Astrocyte (in vitro differentiated cells and primary cell): ENCODE results near the gene TPRKB. TPM values are rescaled to one million over a fixed set of nuclear protein-coding genes. Genes with fewer than 3 reads are reported as not detected.
"Not testable (repeated sequence)": the region's sequence is repeated elsewhere in the genome, so short reads cannot be mapped to it uniquely, and the experiment has no call there.

Experiments used
- DNase-seq: peaks from one replicate; pipeline ENCODE4 v3.0.0-alpha.2; 2010; ENCODE audit warnings: low read depth
- FAIRE-seq: peaks from 2 replicates; lab custom pipeline; 2011; peaks lifted over from hg19 to GRCh38; lab: Jason Lieb, UNC
- H2AFZ ChIP-seq: 2 replicates; pipeline ENCODE4 v1.6.0; 2012; ENCODE audit warnings: low read depth, low read length, inconsistent platforms
- H3K27ac ChIP-seq: 2 replicates; pipeline ENCODE4 v1.5.1; 2011; ENCODE audit warnings: low read depth, low read length, inconsistent platforms
- H3K27me3 ChIP-seq: 2 replicates; pipeline ENCODE4 v1.6.0; 2011; ENCODE audit warnings: low read length, inconsistent platforms; ENCODE audit not compliant: insufficient read depth
- H3K36me3 ChIP-seq: 2 replicates; pipeline ENCODE4 v1.5.1; 2011; ENCODE audit warnings: low read length, inconsistent platforms; ENCODE audit not compliant: insufficient read depth
- H3K4me1 ChIP-seq: 2 replicates; pipeline ENCODE4 v1.5.1; 2011; ENCODE audit warnings: low read length, inconsistent platforms; ENCODE audit not compliant: insufficient read depth
- H3K4me2 ChIP-seq: 2 replicates; pipeline ENCODE4 v1.6.0; 2012; ENCODE audit warnings: low read length, inconsistent platforms
- H3K4me3 ChIP-seq: 2 replicates; pipeline ENCODE4 v1.5.1; 2011; ENCODE audit warnings: low read depth, mild to moderate bottlenecking, low read length, inconsistent platforms; ENCODE audit not compliant: insufficient read depth
- H3K79me2 ChIP-seq: 2 replicates; pipeline ENCODE4 v1.6.0; 2012; ENCODE audit warnings: mild to moderate bottlenecking, low read length, inconsistent platforms; ENCODE audit not compliant: insufficient read depth
- H3K9ac ChIP-seq: 2 replicates; pipeline ENCODE4 v1.6.0; 2012; ENCODE audit warnings: mild to moderate bottlenecking, low read length, inconsistent platforms
- H3K9me3 ChIP-seq: 2 replicates; pipeline ENCODE4 v1.5.1; 2012; ENCODE audit warnings: low read depth, mild to moderate bottlenecking, low read length, inconsistent platforms; ENCODE audit not compliant: insufficient read depth
- H4K20me1 ChIP-seq: 2 replicates; pipeline ENCODE4 v1.6.0; 2012; ENCODE audit warnings: low read length, inconsistent platforms; ENCODE audit not compliant: insufficient read depth
- H3K27ac Mint-ChIP-seq: one replicate; pipeline ENCODE4 v1.8.0; 2021; ENCODE audit warnings: mild to moderate bottlenecking, mixed read lengths; ENCODE audit not compliant: unreplicated experiment
- H3K27me3 Mint-ChIP-seq: one replicate; pipeline ENCODE4 v1.8.0; 2021; ENCODE audit warnings: low read depth, mixed read lengths; ENCODE audit not compliant: unreplicated experiment
- H3K36me3 Mint-ChIP-seq: one replicate; pipeline ENCODE4 v1.8.0; 2021; ENCODE audit warnings: low read depth, mixed read lengths; ENCODE audit not compliant: unreplicated experiment
- H3K4me1 Mint-ChIP-seq: one replicate; pipeline ENCODE4 v1.8.0; 2021; ENCODE audit warnings: low read depth, mixed read lengths; ENCODE audit not compliant: unreplicated experiment
- H3K4me3 Mint-ChIP-seq: one replicate; pipeline ENCODE4 v1.8.0; 2021; ENCODE audit warnings: mild to moderate bottlenecking, moderate library complexity, mixed read lengths; ENCODE audit not compliant: unreplicated experiment
- H3K9me3 Mint-ChIP-seq: one replicate; pipeline ENCODE4 v1.8.0; 2021; ENCODE audit warnings: mild to moderate bottlenecking, mixed read lengths; ENCODE audit not compliant: unreplicated experiment
- EZH2 ChIP-seq: IDR thresholded peaks from 2 replicates; pipeline ENCODE4 v1.6.1; 2012; ENCODE audit warnings: mild to moderate bottlenecking, low read length, inconsistent platforms; ENCODE audit not compliant: insufficient read depth
- total RNA-seq: library from RNA; stranded (reverse); gene quantifications from 2 replicates; pipeline ENCODE4 v1.2.1, GENCODE V29; 2021
- TF ChIP-seq, protein P1 (sequence below): IDR thresholded peaks from 2 replicates; pipeline ENCODE4 v1.5.1; 2011; ENCODE audit warnings: low read depth, mild to moderate bottlenecking, inconsistent platforms, low read length, moderate library complexity; ENCODE audit not compliant: insufficient read depth

Gene TPRKB
- total RNA-seq, 1 donor from 2014 or later: 21.3 TPM

DNA sequence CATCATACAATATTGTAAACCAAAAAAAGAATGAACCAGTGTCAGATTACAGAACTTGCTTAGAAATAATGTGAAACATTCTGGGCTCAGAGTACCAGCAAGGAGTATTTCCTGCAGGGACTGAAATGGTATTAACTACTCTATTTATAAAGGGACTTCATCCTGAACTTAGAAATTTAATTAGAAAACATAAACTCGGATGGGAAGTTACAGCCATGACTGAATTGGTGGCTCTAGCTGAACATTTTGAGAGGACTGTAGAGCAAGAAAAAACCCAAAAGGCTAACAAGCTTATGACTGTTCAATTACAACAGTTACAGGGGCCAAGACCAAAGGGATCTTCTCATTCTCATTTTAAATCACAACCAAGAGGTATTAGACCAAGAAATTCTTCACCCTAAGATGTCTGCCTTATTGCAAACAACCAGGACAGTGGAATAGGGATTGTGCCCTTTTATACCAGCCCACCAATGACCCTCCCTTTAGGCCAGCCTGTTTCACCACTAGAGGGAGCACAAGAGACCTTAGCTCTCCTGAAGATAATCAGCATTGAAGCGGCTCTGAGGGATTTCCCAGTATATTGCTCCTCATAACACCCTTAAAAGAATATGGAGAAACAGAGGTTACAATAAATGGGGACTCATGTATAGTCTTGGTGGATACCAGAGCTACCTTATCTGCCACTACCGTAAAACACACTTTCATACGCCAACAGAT, 46.6 kb downstream of the TPRKB start:
- FAIRE-seq: peak; percentile 79
- H3K79me2 ChIP-seq, H2AFZ ChIP-seq, H3K4me1 Mint-ChIP-seq, H3K27me3 ChIP-seq, H3K4me1 ChIP-seq, H3K4me2 ChIP-seq, H4K20me1 ChIP-seq, H3K36me3 Mint-ChIP-seq, H3K9me3 Mint-ChIP-seq, H3K27ac Mint-ChIP-seq, H3K4me3 ChIP-seq, H3K4me3 Mint-ChIP-seq, H3K27ac ChIP-seq, DNase-seq, H3K36me3 ChIP-seq, H3K9me3 ChIP-seq, H3K9ac ChIP-seq: not testable (repeated sequence)
- TF ChIP-seq, protein P1, sequence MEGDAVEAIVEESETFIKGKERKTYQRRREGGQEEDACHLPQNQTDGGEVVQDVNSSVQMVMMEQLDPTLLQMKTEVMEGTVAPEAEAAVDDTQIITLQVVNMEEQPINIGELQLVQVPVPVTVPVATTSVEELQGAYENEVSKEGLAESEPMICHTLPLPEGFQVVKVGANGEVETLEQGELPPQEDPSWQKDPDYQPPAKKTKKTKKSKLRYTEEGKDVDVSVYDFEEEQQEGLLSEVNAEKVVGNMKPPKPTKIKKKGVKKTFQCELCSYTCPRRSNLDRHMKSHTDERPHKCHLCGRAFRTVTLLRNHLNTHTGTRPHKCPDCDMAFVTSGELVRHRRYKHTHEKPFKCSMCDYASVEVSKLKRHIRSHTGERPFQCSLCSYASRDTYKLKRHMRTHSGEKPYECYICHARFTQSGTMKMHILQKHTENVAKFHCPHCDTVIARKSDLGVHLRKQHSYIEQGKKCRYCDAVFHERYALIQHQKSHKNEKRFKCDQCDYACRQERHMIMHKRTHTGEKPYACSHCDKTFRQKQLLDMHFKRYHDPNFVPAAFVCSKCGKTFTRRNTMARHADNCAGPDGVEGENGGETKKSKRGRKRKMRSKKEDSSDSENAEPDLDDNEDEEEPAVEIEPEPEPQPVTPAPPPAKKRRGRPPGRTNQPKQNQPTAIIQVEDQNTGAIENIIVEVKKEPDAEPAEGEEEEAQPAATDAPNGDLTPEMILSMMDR: peak; percentile 55
- peaks cover 22% of the 10 kb centered on the region for H3K27me3 Mint-ChIP-seq

DNA sequence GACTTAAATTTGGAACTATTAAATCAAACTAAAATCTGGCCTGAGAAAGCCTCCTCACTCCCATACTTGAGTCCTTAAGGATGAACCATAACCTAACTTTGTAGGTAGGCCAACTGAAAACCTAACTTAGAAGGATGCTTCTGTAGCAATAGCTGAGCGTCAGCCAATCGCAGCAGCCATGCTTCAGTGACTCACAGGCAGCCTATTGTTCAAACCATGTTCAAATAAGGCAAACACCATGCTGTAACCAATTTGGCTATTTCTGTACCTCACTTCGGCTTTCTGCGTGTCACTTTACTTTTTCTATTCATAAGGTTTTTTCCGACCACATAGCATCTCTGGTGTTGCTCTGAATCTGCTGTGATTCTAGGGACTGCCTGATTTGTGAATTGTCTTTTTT, 48.7 kb downstream of the TPRKB start:
- not testable (repeated sequence) for H3K36me3 ChIP-seq, H3K36me3 Mint-ChIP-seq, H3K4me1 Mint-ChIP-seq, H3K27me3 ChIP-seq, H4K20me1 ChIP-seq, H3K27ac Mint-ChIP-seq, H3K4me3 Mint-ChIP-seq, H3K9me3 ChIP-seq, H2AFZ ChIP-seq, H3K9me3 Mint-ChIP-seq, H3K79me2 ChIP-seq, H3K4me1 ChIP-seq, FAIRE-seq, H3K4me3 ChIP-seq, DNase-seq, H3K27ac ChIP-seq, H3K9ac ChIP-seq, H3K4me2 ChIP-seq
- peaks cover 24% of the 10 kb centered on the region for H3K27me3 Mint-ChIP-seq

DNA sequence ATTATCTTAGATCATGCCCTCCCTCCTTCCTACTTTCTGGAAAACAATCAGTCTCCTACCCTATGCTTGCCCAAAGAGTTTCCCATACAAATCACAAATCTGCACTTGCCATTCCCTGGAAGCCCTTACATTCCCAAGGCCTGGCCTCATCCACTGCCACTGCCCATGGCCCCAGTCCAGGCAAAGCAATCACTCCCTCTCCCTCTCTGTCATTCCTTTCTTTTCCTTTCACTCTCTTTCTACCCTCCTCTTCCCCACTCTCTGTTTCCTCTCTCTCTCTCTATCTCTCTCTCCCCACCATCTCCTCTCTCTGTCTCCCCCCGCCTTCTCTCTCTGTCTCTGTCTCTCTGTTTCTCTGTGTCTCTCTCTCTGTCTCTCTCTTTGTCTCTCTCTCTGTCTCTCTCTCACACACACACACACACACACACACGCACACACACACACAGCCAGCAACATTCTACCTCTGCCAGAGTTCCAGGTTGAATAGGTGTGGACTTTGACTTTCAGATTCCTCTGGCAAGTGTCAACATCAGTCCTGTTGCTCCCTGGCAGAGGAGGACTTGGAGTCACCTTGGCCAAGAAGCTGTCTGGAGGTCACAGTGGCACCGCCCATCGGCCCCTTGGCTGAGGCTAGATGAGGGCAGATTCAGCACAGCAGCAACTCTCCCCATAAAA, 51.2 kb downstream of the TPRKB start:
- Histone ChIP-seq H3K4me2 (no peak overlapping the region), H3K9me3 (no peaks in the 10 kb centered on the region), H3K9ac (no peak overlapping the region), H3K27ac (no peak overlapping the region), H3K4me1 (no peaks in the 10 kb centered on the region), H3K36me3 (no peaks in the 10 kb centered on the region), H4K20me1 (no peaks in the 10 kb centered on the region), H3K27me3 (peaks cover 2% of the 10 kb centered on the region), H3K79me2 (no peaks in the 10 kb centered on the region), H2AFZ (no peak overlapping the region), H3K4me3 (no peak overlapping the region)
- Mint-ChIP-seq H3K9me3 (peaks cover 8% of the 10 kb centered on the region), H3K4me1 (peaks cover 3% of the 10 kb centered on the region), H3K27me3 (peaks cover 34% of the 10 kb centered on the region), H3K36me3 (peaks cover 2% of the 10 kb centered on the region), H3K27ac (no peak overlapping the region), H3K4me3 (no peak overlapping the region)
- TF ChIP-seq, protein P1: no peak
- TF ChIP-seq EZH2: no peak
- FAIRE-seq (no peak), DNase-seq (no peak)

DNA sequence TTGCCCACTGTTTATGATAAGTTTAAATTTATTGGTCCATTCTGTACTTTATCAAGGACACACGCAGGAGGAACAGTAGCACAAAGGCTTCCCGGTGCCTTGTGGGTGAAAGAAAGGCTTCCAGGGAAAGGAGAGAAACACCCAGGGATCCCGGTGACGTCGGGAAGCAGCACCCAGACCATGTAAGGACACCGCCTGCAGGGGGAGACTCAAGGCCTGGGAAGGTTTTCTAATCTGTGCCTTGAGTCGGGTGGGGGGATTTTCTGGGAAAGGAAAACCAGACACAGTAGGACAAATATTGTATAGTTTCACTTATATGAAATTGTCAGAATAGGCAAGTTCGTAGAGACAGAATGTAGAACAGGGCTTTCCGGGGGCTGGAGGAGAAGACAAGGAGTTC, 52.2 kb downstream of the TPRKB start:
- not testable (repeated sequence) for H3K27ac ChIP-seq, H3K9me3 ChIP-seq, H3K4me1 ChIP-seq, H3K27ac Mint-ChIP-seq, H3K27me3 ChIP-seq, DNase-seq, H3K79me2 ChIP-seq, H3K4me3 ChIP-seq, H3K9me3 Mint-ChIP-seq, FAIRE-seq, H3K4me2 ChIP-seq, H3K36me3 ChIP-seq, H3K9ac ChIP-seq, H3K4me1 Mint-ChIP-seq, H4K20me1 ChIP-seq, H2AFZ ChIP-seq, H3K36me3 Mint-ChIP-seq, H3K4me3 Mint-ChIP-seq
- peaks cover 34% of the 10 kb centered on the region for H3K27me3 Mint-ChIP-seq
